8988T (cell line): ENCODE results near the gene LLGL1.
"Not testable (repeated sequence)": the region's sequence is repeated elsewhere in the genome, so short reads cannot be mapped to it uniquely, and the experiment has no call there.

Experiments used
- DNase-seq: peaks from one replicate; pipeline ENCODE4 v3.0.0; 2011

LLGL1 gene

DNA sequence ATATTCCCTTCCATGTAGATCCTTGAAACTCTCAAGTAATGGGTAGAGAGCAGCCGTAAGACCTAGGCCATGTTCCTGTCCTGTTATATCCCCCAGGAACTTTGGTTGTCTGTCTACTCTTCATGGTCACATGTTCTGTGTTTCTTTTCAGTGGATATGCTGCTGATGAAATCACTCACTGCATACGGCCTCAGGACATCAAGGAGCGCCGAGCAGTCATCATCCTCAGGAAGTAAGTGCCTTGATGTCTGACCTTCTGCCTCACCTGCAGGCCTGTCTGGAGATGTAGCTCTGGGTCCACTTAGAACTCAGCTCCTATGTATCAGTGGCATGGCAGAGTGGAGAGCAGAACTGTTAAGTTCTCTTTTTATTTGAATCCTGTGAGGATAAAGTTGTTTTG lies 30.6 kb upstream of the LLGL1 start:
- DNase-seq, result no peak

- no peak for DNase-seq
These were observed 30.2 kb upstream of the LLGL1 start for GRCh38 chr17:18195246-18195645.

DNA sequence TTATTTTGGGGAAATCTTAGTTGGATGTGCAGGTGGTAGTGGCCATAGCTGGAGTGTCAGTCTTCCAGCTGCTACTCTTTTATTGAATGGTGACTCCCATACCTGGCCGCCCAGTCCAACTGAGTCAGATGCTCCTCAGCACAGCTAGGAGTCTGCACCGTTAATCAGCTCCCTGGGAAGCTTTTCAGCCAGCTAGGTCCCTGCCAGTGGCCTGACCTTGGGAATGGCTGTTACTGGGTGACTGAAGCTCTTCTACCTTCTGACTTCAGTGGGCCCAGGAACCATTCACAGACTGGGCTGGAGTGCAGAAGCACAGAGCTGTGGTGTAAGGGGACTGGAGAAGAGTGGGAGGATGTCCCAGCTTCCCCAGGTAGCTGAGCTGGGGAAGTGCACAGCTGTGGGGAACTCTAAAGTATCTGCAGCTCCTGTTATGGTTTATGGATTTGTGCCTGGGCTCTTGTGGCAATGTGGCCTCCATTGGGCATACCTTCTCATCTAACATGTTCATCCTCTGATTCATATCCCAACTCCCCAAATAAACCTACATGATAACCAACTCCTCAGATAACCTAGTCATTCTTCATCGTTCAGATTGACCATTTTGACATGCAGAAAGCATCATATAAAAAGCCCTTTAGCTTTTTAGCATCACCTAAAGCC lies 27.8 kb upstream of the LLGL1 start:
- DNase-seq, result no peak

DNA sequence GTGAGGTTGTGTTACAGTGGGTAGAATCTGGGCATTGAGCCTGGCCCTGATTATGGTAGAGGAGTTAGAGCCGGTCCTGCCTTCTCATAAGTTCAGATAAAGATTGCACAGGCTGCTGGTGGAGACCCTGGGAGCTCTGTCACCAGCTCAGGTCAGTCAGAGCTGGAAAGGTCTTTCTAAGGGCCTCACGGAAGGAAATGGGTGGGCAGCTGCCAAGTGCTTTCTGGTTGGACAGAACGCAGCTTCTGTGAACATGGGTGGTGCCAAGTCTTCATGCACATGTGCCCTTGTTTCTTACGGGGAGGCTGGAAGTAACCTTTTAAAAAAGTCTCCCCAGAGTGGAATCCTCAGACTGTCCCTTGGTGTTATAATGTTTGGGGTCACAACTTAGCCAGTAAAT lies 26.9 kb upstream of the LLGL1 start:
- DNase-seq, result no peak

DNA sequence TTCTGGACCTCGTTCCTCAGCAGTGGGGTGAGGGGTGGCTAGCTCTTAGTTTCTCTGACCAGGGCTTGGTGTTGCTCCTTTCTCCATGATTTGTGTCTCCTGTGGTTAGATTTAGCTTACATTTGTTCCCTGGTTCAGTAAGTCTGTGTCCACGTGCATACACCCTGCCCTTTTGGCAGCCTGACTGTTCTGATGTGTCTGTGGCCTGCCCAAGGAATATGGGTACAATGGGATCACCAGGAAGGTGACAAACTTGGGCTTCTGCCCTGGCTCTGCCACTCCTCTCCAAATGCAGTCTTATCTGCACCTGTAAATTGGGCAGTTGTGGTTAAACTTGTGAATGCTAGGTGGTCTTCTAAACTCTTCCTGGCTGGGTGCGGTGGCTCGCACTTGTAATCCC lies 24.3 kb upstream of the LLGL1 start:
- no peak for DNase-seq

DNA sequence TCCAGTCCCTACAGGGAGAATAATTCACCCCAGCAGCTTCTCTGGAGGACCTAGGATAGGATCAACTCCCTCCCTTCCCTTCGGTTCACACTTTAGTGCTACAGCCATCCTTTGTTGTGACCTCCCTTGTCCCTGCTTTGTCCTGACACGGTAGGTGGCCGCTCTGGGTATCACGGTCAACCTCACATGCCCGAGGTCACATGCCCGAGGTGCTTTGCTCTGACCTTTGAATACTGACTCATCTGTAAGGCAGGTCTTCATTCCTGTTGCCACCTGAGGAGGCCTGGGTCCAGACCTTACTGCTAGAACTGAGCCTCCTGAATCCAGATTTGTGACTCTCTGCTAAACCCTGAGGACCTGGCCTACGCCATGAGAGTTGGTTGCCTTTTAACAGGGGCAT lies 22.1 kb upstream of the LLGL1 start:
- DNase-seq, result no peak

- DNase-seq, result no peak
These were observed 19.6 kb upstream of the LLGL1 start for GRCh38 chr17:18205861-18206260.

- no peak for DNase-seq
These were observed 18.5 kb upstream of the LLGL1 start for GRCh38 chr17:18206962-18207361.

- no peak for DNase-seq
These were observed 17.3 kb upstream of the LLGL1 start for GRCh38 chr17:18208092-18208491.

DNA sequence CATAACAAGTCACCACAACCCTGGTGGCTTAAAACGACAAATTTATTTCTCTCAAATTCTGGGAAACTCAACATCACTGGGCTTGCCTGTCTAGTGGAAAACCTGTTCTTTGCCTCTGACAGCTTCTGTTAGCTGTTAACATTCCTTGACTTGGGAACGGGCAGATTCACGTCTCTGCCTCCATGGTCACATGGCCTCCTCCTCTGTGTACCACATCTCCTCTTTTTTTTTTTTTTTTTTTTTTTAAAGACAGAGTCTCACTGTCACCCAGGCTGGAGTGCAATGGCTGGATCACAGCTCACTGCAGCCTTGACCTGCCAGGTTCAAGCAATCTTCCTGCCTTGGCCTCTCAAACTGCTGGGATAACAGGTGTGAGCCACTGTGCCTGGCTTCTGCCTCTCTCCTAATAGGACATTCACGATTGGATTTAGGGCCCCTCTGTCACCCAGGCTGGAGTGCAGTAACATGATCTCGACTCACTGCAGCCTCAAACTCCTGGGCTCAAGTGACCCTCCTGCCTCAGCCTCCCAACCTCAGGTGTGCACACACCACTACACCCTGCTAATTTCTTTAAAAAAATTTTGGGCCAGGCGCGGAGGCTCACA lies 11.7 kb upstream of the LLGL1 start:
- no peak for DNase-seq

GRCh38 chr17:18216906-18217305 lies 8.5 kb upstream of the LLGL1 start:
- not testable (repeated sequence) for DNase-seq

- DNase-seq, result peak; percentile 84
These were observed 7.9 kb upstream of the LLGL1 start for GRCh38 chr17:18217412-18218015.

DNA sequence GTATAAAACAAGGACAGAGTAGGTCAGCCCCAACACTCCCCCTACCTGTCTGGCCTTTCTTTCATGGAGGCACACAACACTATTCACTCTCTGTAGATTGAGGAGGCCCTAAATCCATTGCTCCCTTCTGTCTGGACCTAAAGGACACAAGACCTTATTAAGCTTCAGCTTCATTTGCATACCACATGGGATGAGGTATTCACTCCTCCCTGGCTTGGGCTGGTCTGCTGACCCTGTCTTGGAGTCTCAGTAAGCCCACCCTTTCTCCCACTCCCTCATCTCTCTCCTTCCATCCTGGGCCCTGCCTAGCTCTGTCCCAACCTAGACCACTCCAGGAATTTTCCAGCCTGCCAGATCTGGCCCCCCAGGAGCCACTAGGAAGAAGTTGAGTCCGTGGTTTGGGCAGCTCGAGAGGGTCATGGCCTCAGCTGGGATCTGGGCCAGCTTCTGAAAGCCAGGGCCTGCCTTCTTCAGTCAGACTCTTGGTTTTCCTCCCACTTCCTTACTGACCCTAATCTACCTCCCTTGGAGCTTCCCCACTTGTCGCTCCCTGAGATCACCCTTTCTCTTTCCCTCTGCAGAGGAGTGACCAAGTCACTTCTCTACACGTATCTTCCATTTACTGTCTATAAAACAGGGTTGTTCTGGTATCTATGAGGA lies 6.5 kb upstream of the LLGL1 start:
- no peak for DNase-seq

DNA sequence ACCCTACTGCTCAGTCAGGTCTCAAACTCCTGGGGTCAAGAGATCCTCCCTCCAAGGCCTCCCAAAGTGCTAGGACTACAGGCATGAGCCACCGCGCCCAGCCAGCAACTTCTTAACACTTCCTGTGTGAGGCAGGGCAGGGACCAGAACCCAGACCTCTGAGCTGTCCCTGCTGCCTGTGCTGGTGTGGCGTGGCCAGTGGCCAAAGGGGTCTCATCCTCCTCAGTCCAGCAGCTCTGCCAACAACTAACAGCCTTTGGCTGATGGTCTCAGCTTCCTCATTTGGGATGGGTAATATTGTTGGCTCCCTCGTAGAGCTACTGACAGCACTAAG lies 1.4 kb upstream of the LLGL1 start:
- no peak for DNase-seq

- DNase-seq, result peak; percentile 8
These were observed 881 bp upstream of the LLGL1 start for GRCh38 chr17:18224387-18225120.

- DNase-seq, result peak; percentile 49
These were observed 328 bp downstream of the LLGL1 start for GRCh38 chr17:18225642-18226283.

GRCh38 chr17:18226284-18226945 lies 980 bp downstream of the LLGL1 start:
- no peak for DNase-seq

DNA sequence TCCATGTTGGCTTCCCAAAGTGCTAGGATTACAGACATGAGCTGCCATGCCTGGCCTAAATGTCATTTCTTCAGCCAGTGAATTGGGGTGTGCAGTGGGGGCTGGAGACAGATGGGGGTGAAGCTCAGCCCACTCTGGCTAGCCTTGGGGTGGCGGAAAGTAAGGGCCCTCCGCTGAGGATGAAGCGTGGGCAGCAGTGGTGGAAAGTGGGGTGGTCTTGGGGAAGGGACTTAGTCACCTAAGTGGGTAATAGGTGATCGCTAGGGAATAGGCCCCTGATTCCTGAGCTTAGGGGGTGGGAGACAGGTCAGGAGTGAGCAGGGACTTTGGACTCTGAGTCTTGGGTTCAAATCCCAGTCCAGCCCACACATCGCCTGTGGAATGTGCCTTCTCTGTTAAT lies 2.2 kb downstream of the LLGL1 start:
- DNase-seq, result no peak

DNA sequence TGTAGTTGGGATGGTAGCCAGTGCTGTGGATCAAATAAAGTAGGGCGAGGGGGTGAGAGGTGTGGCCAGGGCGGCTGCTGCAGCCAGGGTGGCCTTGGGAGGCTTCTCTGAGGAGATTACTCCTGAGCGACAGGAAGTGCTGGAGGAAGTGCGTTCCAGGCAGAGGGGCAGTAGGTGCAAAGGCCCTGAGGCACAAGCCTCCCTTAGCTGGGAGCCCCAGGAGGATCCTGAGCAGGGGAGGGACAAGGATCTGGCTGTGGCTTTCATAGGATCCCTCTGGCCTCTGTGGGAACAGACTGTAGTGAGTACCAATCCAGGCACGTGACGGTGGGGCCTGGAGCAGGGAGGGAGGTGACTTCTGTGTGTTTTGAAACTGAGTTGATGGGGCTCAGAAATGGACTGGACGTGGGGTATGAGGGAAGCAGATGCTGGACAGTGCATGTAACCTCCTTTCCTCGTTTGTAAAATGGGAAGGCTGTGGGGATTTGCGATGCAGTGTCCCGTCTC lies 2.8 kb downstream of the LLGL1 start:
- no peak for DNase-seq

DNA sequence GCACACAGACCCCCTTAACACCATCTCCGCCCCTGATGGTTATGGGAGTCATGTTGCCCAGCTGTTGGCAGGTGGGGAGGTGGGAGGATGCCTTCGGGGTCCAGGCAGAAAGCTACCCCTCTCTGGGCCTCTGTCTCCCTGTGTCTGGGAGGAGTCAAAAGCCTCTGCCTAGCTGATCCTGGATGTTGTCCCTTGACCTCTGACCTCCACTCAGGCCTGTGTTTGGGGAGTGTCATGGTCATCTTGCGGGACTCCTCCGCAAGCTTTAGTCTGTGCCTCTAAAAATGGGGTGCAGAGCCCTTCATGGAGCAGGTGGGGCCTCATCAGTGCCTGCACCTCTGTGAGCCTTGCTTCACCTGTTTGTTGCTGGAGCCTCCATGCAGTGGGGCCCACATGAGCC lies 3.8 kb downstream of the LLGL1 start:
- no peak for DNase-seq

- no peak for DNase-seq
These were observed 4.3 kb downstream of the LLGL1 start for GRCh38 chr17:18229771-18230170.
